ENCODE measurements around the gene KLF6. TPM values are rescaled to one million over a fixed set of nuclear protein-coding genes. Genes with fewer than 3 reads are reported as not detected.

The KLF6 gene
- total RNA-seq, 1 donor from 2014 or later: 88.6 TPM

GRCh38 chr10:3831608-3832007 lies 46.6 kb upstream of the KLF6 start:
- no peak for DNase-seq
- no peak overlapping the region for H3K4me3 Mint-ChIP-seq (ENCODE audit: unreplicated experiment)
- H3K27ac Mint-ChIP-seq (ENCODE audit: unreplicated experiment): no peak overlapping the region
- H3K27me3 Mint-ChIP-seq (ENCODE audit: unreplicated experiment): no peaks in the 10 kb centered on the region
- peaks cover 14% of the 10 kb centered on the region for H3K4me1 Mint-ChIP-seq (ENCODE audit: low read depth, unreplicated experiment)
- TF ChIP-seq, protein P1, sequence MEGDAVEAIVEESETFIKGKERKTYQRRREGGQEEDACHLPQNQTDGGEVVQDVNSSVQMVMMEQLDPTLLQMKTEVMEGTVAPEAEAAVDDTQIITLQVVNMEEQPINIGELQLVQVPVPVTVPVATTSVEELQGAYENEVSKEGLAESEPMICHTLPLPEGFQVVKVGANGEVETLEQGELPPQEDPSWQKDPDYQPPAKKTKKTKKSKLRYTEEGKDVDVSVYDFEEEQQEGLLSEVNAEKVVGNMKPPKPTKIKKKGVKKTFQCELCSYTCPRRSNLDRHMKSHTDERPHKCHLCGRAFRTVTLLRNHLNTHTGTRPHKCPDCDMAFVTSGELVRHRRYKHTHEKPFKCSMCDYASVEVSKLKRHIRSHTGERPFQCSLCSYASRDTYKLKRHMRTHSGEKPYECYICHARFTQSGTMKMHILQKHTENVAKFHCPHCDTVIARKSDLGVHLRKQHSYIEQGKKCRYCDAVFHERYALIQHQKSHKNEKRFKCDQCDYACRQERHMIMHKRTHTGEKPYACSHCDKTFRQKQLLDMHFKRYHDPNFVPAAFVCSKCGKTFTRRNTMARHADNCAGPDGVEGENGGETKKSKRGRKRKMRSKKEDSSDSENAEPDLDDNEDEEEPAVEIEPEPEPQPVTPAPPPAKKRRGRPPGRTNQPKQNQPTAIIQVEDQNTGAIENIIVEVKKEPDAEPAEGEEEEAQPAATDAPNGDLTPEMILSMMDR (IDR thresholded peaks at IDR 0.05; ENCODE audit: partially characterized antibody, unreplicated experiment): no peak
- no peaks in the 10 kb centered on the region for H3K36me3 Mint-ChIP-seq (ENCODE audit: unreplicated experiment)
- H3K9me3 Mint-ChIP-seq (ENCODE audit: unreplicated experiment): peaks cover 6% of the 10 kb centered on the region

DNA sequence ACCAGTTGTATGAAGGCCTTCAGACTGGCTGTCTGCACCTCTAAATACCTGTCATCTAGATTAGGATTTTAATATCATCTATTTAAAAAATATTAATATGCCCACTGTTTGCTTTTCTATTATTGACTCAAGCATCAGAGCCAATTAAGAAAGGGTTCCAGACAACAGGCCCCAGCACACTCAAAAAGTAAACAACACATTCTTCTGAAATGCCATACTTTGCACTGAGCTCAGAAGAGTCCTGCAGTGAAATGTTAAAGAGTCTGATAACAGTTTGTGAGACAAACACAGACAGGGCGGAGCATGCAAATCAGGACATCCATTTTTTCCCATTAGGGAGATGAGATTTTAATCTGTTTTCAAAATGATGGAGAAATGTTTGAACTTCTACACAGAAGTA lies 45.9 kb upstream of the KLF6 start:
- Mint-ChIP-seq H3K27me3 (ENCODE audit: unreplicated experiment) (peaks cover 3% of the 10 kb centered on the region), H3K4me3 (ENCODE audit: unreplicated experiment) (no peak overlapping the region), H3K27ac (ENCODE audit: unreplicated experiment) (no peak overlapping the region), H3K4me1 (ENCODE audit: low read depth, unreplicated experiment) (peaks cover 16% of the 10 kb centered on the region), H3K36me3 (ENCODE audit: unreplicated experiment) (no peaks in the 10 kb centered on the region), H3K9me3 (ENCODE audit: unreplicated experiment) (peaks cover 6% of the 10 kb centered on the region)
- no peak for DNase-seq
- TF ChIP-seq, protein P1 (IDR thresholded peaks at IDR 0.05; ENCODE audit: partially characterized antibody, unreplicated experiment): no peak

DNA sequence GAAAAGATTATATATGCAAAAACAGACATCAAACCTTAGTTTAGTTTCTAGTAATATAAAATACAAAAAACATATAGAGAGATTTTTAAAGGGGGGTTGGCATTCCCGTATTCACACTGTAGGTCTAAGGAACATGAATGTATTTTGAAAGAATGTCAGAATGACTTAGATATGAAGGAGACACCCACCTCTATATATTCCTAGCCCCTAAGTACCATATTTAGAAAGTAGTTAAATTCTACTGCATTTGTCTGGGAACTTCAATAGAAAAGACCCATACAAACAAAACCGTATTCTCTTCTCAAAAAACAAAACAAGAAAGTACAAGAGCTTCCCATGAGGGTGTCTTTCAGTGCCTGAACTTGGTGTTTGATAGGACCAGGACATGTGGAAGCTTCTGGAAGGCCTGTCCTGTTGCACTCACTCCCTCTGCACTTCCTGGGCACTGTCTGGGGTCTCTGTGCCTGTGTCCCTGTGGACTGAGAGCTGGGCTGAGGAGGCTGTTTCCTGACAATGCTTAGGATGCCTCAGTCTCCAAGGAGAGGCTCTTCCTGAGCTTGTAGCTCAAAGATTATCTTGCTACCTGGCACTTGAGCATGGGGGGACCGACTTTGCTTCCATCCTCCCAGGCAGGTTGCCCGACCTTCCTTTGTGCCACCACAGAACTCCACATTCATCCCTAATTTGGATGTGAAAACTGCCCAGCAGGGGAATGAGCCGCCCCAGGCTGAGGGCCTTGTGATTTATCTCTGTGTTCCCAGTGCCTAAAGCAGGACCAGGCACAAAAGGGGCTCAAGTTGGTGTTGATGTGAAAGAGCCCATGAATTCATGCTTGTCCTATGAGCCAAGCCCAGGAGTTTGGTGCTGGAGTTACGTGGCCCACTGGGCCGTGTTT lies 44.4 kb upstream of the KLF6 start:
- no peak for DNase-seq
- Mint-ChIP-seq H3K27me3 (ENCODE audit: unreplicated experiment) (peaks cover 5% of the 10 kb centered on the region), H3K27ac (ENCODE audit: unreplicated experiment) (no peak overlapping the region), H3K9me3 (ENCODE audit: unreplicated experiment) (peaks cover 6% of the 10 kb centered on the region), H3K36me3 (ENCODE audit: unreplicated experiment) (no peaks in the 10 kb centered on the region), H3K4me1 (ENCODE audit: low read depth, unreplicated experiment) (peaks cover 20% of the 10 kb centered on the region), H3K4me3 (ENCODE audit: unreplicated experiment) (no peak overlapping the region)
- TF ChIP-seq, protein P1 (IDR thresholded peaks at IDR 0.05; ENCODE audit: partially characterized antibody, unreplicated experiment): no peak

DNA sequence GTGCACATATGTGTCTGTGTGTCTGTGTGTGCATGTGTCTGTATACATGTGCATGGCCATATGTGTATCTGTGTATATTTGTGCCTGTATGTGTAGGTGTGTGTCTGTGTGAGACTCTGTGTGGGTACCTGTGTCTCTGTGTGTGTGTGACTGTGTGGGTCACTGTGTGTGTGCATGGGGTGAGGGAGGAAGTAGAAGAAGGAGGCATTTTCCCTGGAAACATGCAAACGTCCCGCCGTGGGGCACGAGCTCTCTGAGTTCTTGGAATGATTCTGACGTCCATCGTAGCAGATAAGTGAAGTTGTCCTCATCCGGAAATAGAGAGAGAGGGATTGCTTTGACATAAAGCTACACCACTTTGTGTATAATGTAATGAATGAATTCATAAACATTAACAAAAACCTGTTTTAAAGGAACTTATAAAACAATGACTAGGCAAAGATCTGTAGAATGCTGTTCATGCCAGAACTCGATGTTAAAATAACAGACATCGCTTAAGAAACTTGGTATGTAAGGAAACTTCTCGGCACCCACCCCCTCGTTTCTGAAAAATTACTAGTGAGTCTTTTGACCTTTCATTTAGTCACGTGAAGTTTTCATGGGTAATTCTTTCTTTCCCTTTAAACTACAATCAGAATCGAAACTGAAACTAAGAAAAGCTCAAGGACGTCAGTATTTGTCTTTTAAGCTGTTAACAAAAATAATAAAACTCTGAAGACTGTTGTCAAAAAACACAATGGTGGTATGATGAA lies 43.6 kb upstream of the KLF6 start:
- DNase-seq: no peak

More for the DNA sequence above, 43.6 kb upstream of the KLF6 start:
- H3K4me1 Mint-ChIP-seq (ENCODE audit: low read depth, unreplicated experiment): peaks cover 20% of the 10 kb centered on the region
- H3K36me3 Mint-ChIP-seq (ENCODE audit: unreplicated experiment): no peaks in the 10 kb centered on the region
- H3K9me3 Mint-ChIP-seq (ENCODE audit: unreplicated experiment): peaks cover 6% of the 10 kb centered on the region
- TF ChIP-seq, protein P1 (IDR thresholded peaks at IDR 0.05; ENCODE audit: partially characterized antibody, unreplicated experiment): no peak
- H3K27me3 Mint-ChIP-seq (ENCODE audit: unreplicated experiment): peaks cover 5% of the 10 kb centered on the region
- H3K4me3 Mint-ChIP-seq (ENCODE audit: unreplicated experiment): no peak overlapping the region
- H3K27ac Mint-ChIP-seq (ENCODE audit: unreplicated experiment): no peak overlapping the region

Measured in glutamatergic neuron (in vitro differentiated cells).